GM19455 (cell line): ENCODE results near the gene SPRED3.

Experiments used
- ATAC-seq: cut with Tn5 transposase; IDR thresholded peaks from one replicate; pipeline ENCODE4 v1.9.1; 2021; ENCODE audit not compliant: unreplicated experiment

Gene SPRED3

GRCh38 chr19:38371081-38371480 lies 17.4 kb upstream of the SPRED3 start:
- no peak for ATAC-seq

DNA sequence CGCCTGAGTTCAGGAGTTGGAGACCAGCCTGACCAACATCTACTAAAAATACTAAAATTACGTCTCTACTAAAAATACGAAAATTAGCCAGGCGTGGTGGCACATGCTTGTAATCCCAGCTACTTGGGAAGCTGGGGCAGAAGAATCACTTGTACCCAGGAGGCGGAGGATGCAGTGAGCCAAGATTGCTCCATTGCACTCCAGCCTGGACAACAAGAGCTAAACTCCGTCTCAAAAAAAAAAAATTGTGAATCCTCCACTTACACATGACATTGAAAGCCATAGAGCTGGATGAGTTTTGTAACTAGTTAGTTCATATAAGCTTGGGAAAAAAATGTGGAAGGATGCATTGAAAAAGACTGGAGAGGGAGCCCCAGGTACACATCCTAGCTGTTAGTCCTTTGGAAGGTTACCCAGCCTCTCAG lies 14.6 kb upstream of the SPRED3 start:
- ATAC-seq = no peak

DNA sequence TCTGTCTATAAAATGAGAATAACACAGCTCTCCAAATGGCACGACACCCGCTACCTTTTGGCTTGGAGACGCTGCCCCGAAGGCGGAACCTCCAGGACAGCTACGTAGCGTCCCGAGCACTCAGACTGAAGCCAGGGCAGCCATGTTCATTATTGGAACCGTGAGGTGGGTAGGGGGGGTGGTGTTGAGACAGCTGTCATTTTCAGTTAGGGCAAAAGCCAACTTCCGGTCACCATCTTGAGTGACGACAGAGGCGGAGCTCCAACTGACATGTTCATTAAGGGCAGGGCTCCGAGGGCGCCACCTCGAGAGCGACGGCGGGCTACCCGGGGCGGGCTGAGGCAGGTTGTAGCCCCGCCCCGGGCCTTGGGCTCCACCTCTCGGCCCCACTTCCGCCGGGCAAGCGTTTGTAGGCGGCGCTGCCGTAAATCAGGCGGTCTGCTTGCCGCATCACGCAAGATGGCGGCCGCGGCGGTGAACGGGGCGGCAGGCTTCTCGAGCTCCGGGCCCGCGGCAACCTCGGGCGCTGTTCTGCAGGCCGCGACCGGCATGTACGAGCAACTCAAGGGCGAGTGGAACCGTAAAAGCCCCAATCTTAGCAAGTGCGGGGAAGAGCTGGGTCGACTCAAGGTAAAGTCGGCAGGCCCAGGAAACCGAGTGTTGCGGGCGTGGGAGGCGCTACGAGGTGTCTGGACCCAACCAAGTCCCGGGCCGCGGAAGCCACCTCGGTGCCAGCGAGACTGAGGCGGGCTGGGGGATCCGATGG lies 14.0 kb upstream of the SPRED3 start, which contains the start of gene PSMD8:
Gene PSMD8 (plus strand): TSS at position 240 of the 766 bp plus-strand sequence. CDS start 31 bp downstream, at position 271.
- ATAC-seq = peak; percentile 91

DNA sequence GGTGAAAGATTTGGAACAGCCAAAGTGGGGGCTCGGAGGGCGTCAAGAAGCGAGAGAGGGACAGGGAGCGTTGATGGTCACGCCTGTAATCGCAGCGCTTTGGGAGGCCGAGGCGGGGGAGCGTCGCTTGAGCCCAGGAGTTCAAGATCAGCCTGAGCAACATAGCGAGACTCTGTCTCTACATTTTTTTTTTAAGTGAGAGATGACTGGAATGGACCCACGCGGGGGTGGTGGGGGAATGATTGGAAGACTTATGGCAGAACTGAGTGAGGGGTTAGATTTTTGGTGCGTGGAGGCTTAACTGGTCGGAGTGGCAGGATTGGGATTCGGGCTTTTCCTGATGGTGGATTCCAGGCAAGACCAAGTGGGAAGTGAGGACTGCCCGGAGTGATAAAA lies 13.4 kb upstream of the SPRED3 start:
- ATAC-seq = no peak

- no peak for ATAC-seq
Observed at GRCh38 chr19:38375748-38376147, 12.7 kb upstream of the SPRED3 start.

DNA sequence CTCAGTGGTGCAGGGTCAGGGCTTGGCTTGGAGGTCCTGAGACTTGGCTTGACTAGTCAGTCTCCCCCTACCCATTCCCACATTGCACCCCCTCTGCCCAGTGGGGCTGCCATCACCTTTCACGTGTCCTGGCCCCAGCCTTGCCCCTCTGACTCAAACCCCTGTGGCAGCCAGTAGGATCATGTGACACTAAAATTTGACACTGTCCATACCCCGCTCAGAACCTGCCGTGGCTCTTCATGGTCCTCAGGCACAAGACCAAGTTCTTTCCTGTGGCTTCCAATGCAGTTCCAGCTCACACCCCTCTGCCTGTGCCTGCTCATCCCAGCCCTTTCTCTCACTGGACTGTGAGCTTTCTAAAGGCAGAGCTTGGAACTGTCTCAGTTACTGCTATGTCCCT lies 11.9 kb upstream of the SPRED3 start:
- no peak for ATAC-seq

GRCh38 chr19:38377052-38377451 lies 11.4 kb upstream of the SPRED3 start:
- no peak for ATAC-seq

- ATAC-seq = no peak
Observed at GRCh38 chr19:38378866-38379265, 9.6 kb upstream of the SPRED3 start.

- no peak for ATAC-seq
Observed at GRCh38 chr19:38381138-38381537, 7.4 kb upstream of the SPRED3 start.

DNA sequence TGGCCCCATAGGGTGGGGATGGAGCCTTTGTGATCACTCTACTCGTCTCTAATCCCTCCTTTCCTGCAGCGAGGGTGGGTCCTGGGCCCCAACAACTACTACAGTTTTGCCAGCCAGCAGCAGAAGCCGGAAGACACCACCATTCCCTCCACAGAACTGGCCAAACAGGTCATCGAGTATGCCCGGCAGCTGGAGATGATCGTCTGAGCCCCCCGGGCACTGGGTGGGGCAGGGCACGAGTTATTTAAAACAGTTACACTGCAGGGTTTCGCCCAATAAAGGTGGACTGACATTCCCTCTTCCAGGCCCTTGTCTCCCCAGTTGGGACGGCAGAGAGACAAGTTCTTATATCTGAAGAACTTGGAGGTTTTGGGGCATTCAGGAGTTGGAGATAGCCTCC lies 5.3 kb upstream of the SPRED3 start:
- ATAC-seq = no peak

DNA sequence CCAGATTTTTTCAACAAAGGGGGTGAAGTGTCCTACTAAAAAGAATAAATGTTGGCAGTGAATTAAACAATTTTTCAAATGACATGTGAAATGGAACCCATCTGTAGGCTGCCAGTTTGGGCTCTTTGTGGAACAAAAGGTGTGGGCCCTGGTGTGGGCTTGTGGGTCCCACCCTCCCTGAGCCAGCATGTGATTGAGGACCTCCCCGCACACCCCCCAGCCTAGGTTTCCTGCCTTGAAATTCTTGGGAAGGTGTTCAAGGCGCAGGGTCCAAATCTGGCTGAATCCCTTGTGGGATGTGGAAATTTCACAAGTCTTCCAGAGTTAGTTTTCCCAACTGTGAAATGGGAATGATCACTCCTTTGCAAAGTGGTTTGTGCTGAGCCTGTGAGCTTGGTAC lies 4.8 kb upstream of the SPRED3 start:
- ATAC-seq = no peak

DNA sequence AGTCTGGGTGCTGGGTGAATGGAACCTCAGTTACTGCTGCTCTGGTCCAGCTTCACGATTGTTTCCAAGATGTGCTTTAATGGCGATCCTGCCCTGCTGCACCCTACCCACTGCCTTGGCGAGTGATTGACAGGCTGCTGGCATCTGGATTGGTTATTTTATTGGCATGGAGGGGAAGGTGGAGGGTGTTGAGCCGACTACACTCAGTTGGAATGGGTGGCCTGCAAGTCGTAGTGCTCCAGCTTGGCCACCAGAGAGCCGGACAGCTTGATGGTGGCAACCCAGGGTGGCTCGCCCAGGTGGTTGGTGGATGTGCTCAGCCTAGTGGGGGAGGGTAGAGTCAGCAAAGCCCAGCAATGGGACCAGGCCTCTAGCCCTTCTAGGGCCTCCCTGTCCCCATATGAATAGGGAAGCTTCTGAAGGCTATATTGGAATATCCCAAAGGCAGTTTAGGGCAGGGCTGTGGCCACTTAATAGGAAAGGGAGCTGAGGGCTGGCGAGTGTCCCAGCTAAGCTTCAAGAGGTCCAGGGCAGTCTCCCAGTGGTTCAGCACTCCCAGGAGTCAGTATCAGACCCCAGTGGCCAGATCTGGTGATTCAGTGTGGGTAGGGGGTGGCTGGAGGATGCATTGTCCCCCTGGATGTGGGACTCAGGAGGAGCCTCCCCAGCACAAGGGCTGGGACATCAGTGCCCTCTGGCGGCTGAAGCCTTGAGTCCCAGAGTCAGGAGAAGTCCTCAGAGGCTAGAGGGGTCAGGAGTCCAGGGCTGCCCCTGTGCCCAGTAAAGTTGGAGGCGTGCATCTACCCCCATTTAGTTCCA lies 4.1 kb upstream of the SPRED3 start:
- no peak for ATAC-seq

GRCh38 chr19:38385057-38385803 lies 3.3 kb upstream of the SPRED3 start:
- no peak for ATAC-seq

- ATAC-seq = no peak
Observed at GRCh38 chr19:38385804-38386257, 2.7 kb upstream of the SPRED3 start.

DNA sequence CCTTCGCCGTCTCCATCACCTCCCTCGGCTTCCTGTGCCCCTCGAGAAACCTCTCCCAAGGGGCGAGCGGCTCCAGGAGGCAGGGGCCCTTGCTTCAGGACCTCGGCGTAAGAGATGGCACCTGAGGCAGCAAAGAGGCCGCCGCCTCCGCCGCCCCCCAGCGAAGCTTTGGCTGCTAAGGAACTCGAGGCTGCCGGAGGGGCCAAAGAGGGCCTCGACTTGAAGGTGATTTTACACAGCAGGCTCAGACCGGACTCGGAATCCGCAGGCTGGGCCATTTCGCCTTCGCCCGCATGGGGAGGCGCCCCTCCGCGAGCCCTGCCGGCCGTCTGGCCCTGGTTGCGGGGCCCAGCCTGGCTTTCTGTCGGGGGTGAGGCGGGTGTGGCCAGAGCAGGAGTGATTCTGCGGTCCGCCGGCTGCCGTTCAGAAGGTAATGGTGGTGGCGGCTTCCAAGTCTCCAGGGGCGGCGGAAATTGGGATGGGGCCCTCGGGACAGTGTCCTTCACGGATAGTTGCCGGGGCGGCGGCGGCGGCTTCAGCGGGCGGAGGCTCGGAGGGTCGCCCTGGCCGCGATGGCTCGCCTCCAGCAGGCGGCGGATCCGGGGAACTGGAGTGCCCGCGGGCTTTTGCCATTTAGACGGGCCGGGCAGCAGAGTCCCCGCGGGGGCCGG lies 2.1 kb upstream of the SPRED3 start:
- ATAC-seq = no peak

DNA sequence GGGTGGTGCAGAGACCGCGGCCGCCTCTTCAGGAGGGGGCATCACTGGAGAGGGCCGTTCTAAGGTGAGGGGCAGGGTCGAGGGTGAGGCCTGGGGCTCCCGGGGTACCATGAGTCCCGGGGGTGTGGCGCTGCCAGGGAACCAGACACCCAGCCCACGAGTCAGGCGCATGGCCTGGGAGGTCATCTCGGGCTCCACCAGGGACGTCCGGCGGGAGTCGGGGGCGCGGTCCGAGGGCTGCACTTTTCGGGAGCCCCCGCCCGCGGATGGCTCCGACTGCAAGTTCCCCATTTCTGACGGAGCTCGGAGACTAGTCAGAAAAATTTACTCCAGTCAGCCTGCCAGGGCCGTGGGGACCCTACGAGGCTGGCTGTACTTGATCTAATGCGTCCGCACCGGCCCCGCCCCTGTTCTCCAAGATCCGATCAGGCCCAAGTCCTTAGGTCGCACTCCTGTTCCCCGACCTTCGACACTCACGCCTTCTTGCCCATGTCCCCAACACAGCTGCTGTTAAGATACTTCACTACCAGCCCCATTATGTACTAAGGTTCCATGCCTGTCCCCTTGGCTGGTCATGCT lies 1.4 kb upstream of the SPRED3 start:
- ATAC-seq = no peak

DNA sequence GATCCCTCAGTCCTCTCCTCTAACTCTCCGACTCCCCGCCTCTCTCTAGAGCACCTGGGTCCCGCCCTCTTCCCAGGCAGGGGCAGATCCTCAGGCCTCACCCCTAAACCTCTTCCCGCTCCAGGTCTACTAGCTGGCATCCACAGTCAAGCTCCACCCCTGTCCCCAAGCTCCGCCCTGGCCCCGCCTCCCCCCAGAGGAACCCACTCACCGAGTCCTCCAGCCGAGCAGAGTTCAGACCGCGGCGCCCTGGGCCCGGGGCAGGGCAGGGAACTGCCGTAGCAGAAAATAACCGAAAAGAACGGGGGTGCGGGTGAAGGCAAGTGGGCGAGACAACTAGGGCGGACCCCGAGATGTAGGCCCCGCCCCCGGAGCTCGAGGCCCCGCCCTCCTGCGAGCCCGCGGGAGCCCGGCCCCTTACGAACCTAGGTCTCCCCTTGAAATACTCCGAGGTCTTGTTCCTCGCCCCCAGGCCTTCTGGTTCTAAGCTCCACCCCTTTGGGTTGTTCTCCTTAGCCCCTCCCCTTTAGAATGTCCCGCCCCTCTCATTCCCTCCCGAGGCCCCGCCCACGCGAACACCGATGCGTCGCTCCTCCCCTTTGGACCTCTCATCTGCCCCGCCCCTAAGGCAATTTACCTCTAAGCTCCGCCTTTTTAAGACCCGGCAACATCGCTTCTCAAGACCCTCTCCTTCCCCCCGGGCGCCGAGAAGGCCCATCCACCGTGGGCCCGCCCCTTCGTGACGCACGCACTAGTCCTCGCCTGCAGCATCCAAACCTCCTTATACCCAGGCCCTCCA lies 748 bp upstream of the SPRED3 start, which contains the start of gene GGN:
Gene GGN (minus strand): TSS at position 485 of the 799 bp plus-strand sequence. CDS start 773 bp downstream, outside the sequence.
- peak; percentile 49 for ATAC-seq

- ATAC-seq = no peak
Observed at GRCh38 chr19:38389101-38389925, 816 bp downstream of the SPRED3 start.
